AG10803 (cell line): ENCODE results near the gene CRTAC1.
A peak's percentile ranks its signal among the peaks of the same experiment; 100 is the strongest.

Experiments
- DNase-seq: peaks from one replicate; pipeline ENCODE4 v3.0.0; 2010; ENCODE audit warnings: low read depth
- H3K4me3 ChIP-seq: 2 replicates; pipeline ENCODE4 v1.5.1; 2011; ENCODE audit warnings: mild to moderate bottlenecking, low read length, control low read depth
- TF ChIP-seq, protein P1 (sequence below): conservative IDR thresholded peaks from 2 replicates; pipeline ENCODE4 v1.5.1; 2011; ENCODE audit warnings: mild to moderate bottlenecking, low read length, control low read depth, inconsistent platforms

The CRTAC1 gene

DNA sequence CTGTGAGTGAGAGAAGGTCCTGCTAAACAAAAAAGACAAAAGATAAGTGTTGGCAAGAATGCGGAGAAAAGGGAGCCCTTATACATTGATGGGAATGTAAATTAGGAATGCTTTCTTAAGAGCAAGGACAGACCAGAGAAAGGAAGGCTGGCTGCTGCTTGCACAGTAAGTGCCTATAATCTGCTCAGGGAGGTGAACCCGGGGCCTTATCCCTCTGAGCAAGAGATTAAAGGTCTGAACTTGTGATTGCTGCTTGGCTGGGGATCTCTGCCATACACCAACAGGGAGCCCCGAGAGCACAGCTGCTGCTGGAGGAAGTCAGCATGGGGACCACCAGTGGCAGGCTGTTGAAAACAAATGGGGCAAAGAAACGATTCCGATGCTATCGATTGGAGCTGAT, 32.0 kb upstream of the CRTAC1 start:
- DNase-seq: no peak
- no peak overlapping the region for H3K4me3 ChIP-seq
- TF ChIP-seq, protein P1, sequence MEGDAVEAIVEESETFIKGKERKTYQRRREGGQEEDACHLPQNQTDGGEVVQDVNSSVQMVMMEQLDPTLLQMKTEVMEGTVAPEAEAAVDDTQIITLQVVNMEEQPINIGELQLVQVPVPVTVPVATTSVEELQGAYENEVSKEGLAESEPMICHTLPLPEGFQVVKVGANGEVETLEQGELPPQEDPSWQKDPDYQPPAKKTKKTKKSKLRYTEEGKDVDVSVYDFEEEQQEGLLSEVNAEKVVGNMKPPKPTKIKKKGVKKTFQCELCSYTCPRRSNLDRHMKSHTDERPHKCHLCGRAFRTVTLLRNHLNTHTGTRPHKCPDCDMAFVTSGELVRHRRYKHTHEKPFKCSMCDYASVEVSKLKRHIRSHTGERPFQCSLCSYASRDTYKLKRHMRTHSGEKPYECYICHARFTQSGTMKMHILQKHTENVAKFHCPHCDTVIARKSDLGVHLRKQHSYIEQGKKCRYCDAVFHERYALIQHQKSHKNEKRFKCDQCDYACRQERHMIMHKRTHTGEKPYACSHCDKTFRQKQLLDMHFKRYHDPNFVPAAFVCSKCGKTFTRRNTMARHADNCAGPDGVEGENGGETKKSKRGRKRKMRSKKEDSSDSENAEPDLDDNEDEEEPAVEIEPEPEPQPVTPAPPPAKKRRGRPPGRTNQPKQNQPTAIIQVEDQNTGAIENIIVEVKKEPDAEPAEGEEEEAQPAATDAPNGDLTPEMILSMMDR: no peak

DNA sequence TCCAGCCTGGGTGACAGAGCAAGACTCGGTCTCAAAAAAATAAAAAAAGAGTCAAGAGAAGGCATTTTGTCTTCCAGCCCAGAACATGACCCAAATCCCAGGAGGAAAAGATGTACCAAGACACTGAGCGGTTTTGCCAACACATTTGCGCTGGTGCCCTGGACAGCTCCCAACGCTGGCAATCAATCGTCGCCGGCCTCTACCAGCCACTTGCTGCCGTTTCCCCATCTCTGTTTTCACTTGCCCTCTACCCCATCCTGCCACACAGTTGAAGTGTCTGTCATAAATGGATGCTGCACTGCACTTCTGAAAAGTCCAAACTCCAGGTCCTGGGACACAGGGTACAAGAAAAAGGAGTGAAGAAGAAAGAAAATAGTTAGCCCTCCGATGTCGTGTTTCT, 29.7 kb upstream of the CRTAC1 start:
- no peak for DNase-seq
- TF ChIP-seq, protein P1: no peak
- no peak overlapping the region for H3K4me3 ChIP-seq

DNA sequence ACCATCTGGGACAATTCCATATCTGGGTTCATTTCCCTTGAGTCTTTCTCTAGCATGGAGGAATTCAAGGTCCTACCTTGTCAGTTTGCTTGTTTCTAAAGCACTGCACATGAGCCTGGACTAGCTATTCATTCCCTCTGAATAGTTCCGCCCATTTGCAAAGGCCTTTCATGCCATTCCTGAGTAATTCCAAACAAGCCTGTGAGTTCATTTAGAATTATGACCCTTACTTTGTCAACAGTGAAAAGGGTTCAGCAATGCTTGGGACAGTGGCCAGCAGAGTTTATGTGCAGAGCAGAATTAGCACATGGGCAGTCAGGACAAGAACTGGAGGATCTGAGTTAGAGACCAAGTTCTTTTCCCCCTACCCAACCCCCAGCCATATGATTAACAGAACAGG, 27.9 kb upstream of the CRTAC1 start:
- H3K4me3 ChIP-seq: no peak overlapping the region
- TF ChIP-seq, protein P1: no peak
- DNase-seq: no peak

DNA sequence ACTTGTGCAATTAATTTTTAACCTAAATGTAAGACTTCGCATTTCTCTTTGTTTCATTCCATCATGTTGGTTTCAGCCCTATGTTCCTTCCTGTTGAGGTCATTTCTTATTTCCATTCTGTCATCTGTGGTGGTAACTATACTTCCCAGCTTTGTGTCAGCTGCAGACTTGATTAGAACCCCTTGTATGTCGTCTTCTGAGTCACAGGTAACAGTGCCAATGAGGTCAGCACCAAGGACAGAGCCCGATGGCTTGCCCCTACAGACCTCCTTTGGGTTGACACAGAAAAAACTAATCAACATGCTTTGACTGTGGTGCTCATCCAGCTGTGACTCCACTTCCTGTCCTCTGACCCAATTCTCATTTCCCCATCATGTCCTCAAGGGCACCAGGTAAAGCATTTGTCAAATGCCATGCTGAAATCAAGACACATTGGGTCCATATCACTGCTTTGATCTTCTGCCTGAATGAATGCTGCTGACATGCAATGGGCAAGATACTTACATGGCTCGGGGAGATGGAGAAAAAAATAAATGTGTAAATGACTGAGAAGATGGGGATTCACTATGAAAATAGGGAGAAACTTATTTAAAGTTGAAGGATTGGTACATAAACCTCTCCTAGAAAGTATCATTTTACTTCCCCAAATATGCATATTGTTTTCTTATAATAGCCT, 25.6 kb upstream of the CRTAC1 start:
- DNase-seq: no peak
- TF ChIP-seq, protein P1: no peak
- H3K4me3 ChIP-seq: no peak overlapping the region

DNA sequence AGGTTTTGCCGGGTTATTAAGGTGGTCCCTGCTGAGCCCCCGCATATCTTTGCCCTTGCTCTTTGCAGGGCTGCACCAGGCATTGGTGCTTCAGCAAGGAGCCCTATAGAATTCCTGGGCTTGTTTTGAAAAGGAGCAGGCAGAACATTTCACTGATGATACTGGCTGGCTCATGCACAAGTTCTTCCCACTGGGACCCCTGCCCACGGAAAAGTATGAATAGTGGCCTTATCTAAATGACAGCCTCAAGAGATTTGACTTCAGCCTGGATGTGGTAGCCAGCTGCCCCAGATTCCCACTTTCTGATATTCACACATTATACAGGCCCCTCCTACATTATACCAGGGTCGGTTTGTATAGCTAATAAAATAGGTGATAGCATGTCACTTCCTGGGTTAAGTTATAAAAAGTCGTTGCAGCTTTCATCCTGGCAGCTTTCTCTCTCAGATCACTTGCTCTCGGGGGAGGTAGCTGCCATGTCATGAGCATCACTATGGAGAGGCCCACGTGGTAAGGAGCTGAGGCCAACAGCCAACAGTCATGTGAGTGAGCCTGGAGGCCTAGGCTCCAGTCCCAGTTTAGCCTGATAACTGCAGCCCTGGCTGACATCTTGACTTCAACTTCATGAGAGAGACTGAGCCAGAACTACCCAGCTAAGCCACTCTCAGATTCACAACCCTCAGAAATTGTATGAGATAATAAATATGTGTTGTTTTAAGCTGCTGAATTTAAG, 16.8 kb upstream of the CRTAC1 start:
- no peak for DNase-seq

DNA sequence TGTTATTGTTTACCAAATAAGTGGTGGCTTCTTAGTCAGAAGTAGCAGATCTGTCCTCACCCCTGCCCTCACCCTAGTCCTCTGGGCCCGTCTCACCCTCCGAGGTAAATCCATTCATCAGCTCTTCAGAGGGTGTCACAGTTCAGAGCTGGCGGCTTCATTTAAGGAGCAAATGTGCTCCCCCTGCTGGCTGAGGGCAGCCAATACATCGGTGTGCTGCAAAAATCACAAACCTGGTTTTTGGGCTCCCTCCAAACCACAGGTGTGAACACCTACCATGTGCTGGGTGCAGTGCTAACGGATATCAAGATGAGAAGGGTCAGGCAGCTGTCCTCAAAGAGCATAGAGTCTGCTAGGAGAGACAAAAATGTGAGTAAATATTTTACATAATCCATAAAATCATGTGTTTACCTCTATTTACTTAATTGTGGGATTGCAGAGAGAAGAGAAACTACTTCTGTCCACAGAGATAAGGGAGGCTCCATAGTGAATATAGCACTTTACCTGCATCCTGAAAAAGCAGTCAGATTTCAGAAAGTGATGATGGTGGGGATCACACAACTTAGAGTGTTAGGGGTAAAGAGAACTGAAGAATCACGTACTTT, 15.5 kb upstream of the CRTAC1 start:
- TF ChIP-seq, protein P1: peak; percentile 93
- DNase-seq: peak; percentile 46
- no peak overlapping the region for H3K4me3 ChIP-seq

More for the DNA sequence above, 16.8 kb upstream of the CRTAC1 start:
- H3K4me3 ChIP-seq: no peak overlapping the region
- TF ChIP-seq, protein P1: no peak
